Keratinocyte (primary cell): ENCODE results near the gene HEG1.

Experiments used
- CTCF ChIP-seq, 3 experiments: IDR thresholded peaks in 1 of 3; conservative IDR thresholded peaks in 1 of 3; optimal IDR thresholded peaks in 1 of 3; 2 replicates in 2 of 3; 3 replicates in 1 of 3; pipeline versions ENCODE3 to v1.5.1; 2011; ENCODE audit warnings: low read length in 3 of 3, mild to moderate bottlenecking in 3 of 3, moderate library complexity in 2 of 3, control low read depth in 1 of 3, inconsistent platforms in 1 of 3; ENCODE audit not compliant: insufficient read depth in 2 of 3; ENCODE audit errors: extremely low read depth in 1 of 3
- EZH2 ChIP-seq: IDR thresholded peaks from one replicate; pipeline ENCODE4 v1.6.1; 2012; ENCODE audit warnings: inconsistent platforms, mild to moderate bottlenecking, low read length, moderate library complexity

- TF ChIP-seq CTCF (optimal IDR thresholded peaks at IDR 0.05 in 1 of 3, IDR thresholded peaks at IDR 0.05 in 1 of 3, conservative IDR thresholded peaks at IDR 0.05 in 1 of 3; ENCODE audit: extremely low read depth in 1 of 3, insufficient read depth in 2 of 3, low read length in 3 of 3) (no peak), EZH2 (no peak)
These were observed 47.0 kb downstream of the HEG1 start for GRCh38 chr3:125008766-125009165.
